Testis (tissue), 2 donors: Measurements from ENCODE around the gene TNFAIP6.

Source experiments
- CTCF ChIP-seq, 3 experiments: fragments of 450-650 bp in 2 of 3; fragments of 200-600 bp in 1 of 3; sonication (generic) in 1 of 3; IDR thresholded peaks; one replicate each; pipeline ENCODE4 v1.5.1; 2016 to 2019; ENCODE audit warnings: antibody characterized with exemption in 3 of 3, mild to moderate bottlenecking in 2 of 3, moderate library complexity in 1 of 3
- POLR2A ChIP-seq: fragments of 450-650 bp; IDR thresholded peaks from one replicate; pipeline ENCODE4 v1.6.1; 2017; ENCODE audit warnings: antibody characterized with exemption, mild to moderate bottlenecking, moderate library complexity

- TF ChIP-seq CTCF (IDR thresholded peaks at IDR 0.05) (no peak), POLR2A (no peak)
These were observed 23.3 kb downstream of the TNFAIP6 start for GRCh38 chr2:151380580-151381235.
